D341Med (cell line): ENCODE data around the gene NEMP1.
"Not testable (repeated sequence)": the region's sequence is repeated elsewhere in the genome, so short reads cannot be mapped to it uniquely, and the experiment has no call there.

Experiments used
- DNase-seq: peaks from one replicate; pipeline ENCODE4 v3.0.0; 2012; ENCODE audit warnings: low spot score

The NEMP1 gene

GRCh38 chr12:57091638-57092528 lies 13.3 kb upstream of the NEMP1 start:
- DNase-seq: no peak

- no peak for DNase-seq
Measured at GRCh38 chr12:57090924-57091637, 12.5 kb upstream of the NEMP1 start.

- no peak for DNase-seq
Measured at GRCh38 chr12:57090490-57090889, 11.9 kb upstream of the NEMP1 start.

GRCh38 chr12:57089271-57090245 lies 11.0 kb upstream of the NEMP1 start:
- DNase-seq: peak; percentile 64

GRCh38 chr12:57088354-57089270 lies 10.0 kb upstream of the NEMP1 start, which contains the start of gene NAB2:
NAB2 (plus strand) TSS chr12:57089114; CDS start chr12:57089272, 158 bp downstream.
- peak; percentile 95 for DNase-seq

- DNase-seq: peak; percentile 87
Measured at GRCh38 chr12:57087691-57088353, 9.2 kb upstream of the NEMP1 start.

GRCh38 chr12:57087010-57087690 lies 8.6 kb upstream of the NEMP1 start:
- peak; percentile 89 for DNase-seq

GRCh38 chr12:57086493-57087009 lies 8.0 kb upstream of the NEMP1 start:
- DNase-seq: peak; percentile 73

GRCh38 chr12:57085999-57086492 lies 7.5 kb upstream of the NEMP1 start:
- DNase-seq: peak; percentile 66

- no peak for DNase-seq
Measured at GRCh38 chr12:57080855-57081254, 2.3 kb upstream of the NEMP1 start.

GRCh38 chr12:57079821-57080220 lies 1.2 kb upstream of the NEMP1 start:
- no peak for DNase-seq

- DNase-seq: not testable (repeated sequence)
Measured at GRCh38 chr12:57073566-57074450, 4.8 kb downstream of the NEMP1 start.

GRCh38 chr12:57072661-57073060 lies 5.9 kb downstream of the NEMP1 start:
- DNase-seq: no peak

GRCh38 chr12:57069523-57069922 lies 9.1 kb downstream of the NEMP1 start:
- DNase-seq: peak; percentile 72

GRCh38 chr12:57066245-57066644 lies 12.3 kb downstream of the NEMP1 start:
- no peak for DNase-seq

- DNase-seq: no peak
Measured at GRCh38 chr12:57063991-57064685, 14.5 kb downstream of the NEMP1 start.

GRCh38 chr12:57058454-57058853 lies 20.1 kb downstream of the NEMP1 start:
- DNase-seq: no peak
